Activated T-cell treated with anti-CD3 and anti-CD28 coated beads, Interleukin-2, amount 50 U/mL, for 4 hours (primary cell): ENCODE results near the gene C20orf141. TPM values are rescaled to one million over a fixed set of nuclear protein-coding genes. Genes with fewer than 3 reads are reported as not detected.
"Not testable (repeated sequence)": the region's sequence is repeated elsewhere in the genome, so short reads cannot be mapped to it uniquely, and the experiment has no call there.

ENCODE experiments used
- ATAC-seq, 2 donors: fragments of 200-7000 bp; cut with Tn5 transposase; one replicate each; pipeline ENCODE4 v1.10.0; 2021
- DNase-seq: peaks from one replicate; pipeline ENCODE4 v3.0.0-alpha.2; 2020
- H3K27me3 Mint-ChIP-seq: one replicate; pipeline ENCODE4 v1.8.0; 2021; ENCODE audit warnings: low read depth, mixed read lengths
- H3K36me3 Mint-ChIP-seq: one replicate; pipeline ENCODE4 v1.8.0; 2022; ENCODE audit warnings: mixed read lengths; ENCODE audit not compliant: insufficient read depth
- H3K4me1 Mint-ChIP-seq: one replicate; pipeline ENCODE4 v1.8.0; 2021; ENCODE audit warnings: low read depth, mixed read lengths
- H3K4me3 Mint-ChIP-seq: one replicate; pipeline ENCODE4 v1.8.0; 2021; ENCODE audit warnings: mild to moderate bottlenecking, moderate library complexity, mixed read lengths
- H3K9me3 Mint-ChIP-seq: one replicate; pipeline ENCODE4 v1.8.0; 2021; ENCODE audit warnings: mixed read lengths
- total RNA-seq, 3 donors: library from RNA; stranded (reverse); gene quantifications; one replicate each; pipeline ENCODE4 v1.2.1, GENCODE V29; 2021

The C20orf141 gene, protein sequence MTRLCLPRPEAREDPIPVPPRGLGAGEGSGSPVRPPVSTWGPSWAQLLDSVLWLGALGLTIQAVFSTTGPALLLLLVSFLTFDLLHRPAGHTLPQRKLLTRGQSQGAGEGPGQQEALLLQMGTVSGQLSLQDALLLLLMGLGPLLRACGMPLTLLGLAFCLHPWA
- total RNA-seq, result not detected

DNA sequence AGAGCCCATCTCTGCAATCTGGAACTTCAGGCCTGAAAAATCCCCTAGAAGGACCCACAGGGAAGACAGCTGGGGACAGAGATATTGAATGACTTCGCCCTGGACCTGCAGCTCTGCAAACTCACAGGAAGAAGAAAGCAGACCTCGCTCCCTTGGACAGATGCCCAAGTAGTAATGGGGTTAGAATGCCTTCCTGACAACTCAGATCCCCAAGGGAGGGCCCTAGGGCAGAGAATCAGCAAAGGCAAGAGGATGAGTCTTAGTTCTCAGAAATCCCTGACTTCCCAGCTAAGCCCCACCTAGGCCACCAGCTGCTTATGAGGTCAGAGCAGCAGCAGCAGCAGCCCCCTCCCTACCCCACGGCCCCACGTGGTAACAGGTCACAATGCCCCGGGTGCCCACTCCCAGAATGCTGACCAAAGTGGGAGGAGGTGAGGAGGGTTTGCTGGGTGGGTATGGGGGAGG lies at the start of gene C20orf141:
C20orf141 (plus strand) TSS at position 401 of the 465 bp plus-strand sequence. CDS start 198 bp downstream, outside the sequence.
- H3K4me1 Mint-ChIP-seq, result no peaks in the 10 kb centered on the region
- H3K36me3 Mint-ChIP-seq, result no peaks in the 10 kb centered on the region
- no peak for ATAC-seq
- H3K9me3 Mint-ChIP-seq, result peaks cover 13% of the 10 kb centered on the region
- DNase-seq, result no peak
- H3K4me3 Mint-ChIP-seq, result no peak within 1 kb of the TSS
- peaks cover 33% of the 10 kb centered on the region for H3K27me3 Mint-ChIP-seq

DNA sequence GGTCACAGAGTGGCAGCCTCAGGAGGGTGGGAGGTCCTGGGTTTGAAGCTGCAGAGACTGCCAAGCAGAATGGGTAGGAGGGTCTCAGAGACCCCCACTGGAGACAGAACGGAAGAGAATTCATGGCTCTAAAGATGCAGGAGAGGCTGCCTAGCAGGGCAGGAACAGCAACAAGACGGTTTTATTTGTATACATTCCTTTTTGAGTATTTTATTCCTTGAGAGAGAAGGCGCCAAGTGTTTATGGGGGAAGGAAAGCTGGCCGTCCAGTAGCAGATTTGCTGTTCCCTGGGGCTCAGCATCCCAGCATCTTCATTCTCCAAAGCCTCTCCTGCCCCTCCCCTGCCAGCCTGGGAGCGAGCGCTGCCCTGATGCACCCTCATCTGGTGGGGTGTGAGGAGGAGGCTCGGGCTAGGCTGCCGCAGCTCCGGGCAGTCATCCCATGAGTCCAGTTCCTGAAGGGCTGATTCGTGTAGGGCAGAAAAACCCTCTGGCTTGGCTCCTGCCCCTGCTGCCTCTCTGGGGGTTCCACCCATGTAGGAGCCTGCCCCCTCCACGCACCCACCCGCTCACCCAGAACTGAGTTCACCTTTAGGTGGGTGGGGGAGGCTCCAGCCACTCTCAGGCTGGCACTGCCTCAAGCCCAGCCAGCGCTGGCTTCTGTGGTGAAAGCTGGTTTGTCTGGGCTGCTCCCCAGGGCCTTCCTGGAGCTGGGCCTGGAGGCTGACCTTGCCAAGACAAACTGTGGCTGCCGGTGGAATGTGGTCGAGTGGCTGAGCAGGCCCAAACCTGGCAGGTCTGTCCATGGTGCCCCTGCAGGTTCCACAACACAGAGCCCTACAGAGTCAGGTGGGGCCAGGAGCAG lies 46.8 kb upstream of the C20orf141 start:
- Mint-ChIP-seq H3K9me3 (no peaks in the 10 kb centered on the region), H3K36me3 (no peaks in the 10 kb centered on the region), H3K4me1 (peaks cover 4% of the 10 kb centered on the region), H3K27me3 (peaks cover 25% of the 10 kb centered on the region), H3K4me3 (no peak overlapping the region)
- DNase-seq (no peak), ATAC-seq (no peak)

DNA sequence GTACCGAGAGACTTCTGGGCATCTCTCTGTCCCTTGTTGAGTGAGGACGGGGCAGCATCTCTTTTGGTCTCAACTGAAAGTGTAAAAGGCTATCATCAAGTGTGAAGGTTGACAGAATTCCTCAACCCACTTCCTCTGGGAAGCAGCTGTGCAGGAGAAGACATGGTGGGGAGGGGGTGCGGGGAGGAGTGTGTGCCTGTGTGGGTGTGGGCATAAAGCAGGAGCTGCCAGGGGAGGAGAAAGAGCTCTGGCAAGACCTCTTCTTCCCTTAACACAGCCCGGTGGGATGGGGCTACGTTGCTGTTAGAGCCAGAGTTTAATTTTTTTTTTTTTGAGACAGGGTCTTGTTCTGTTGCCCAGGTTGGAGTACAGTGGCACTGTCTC lies 46.2 kb upstream of the C20orf141 start:
- H3K4me3 Mint-ChIP-seq, result no peak overlapping the region
- peaks cover 25% of the 10 kb centered on the region for H3K27me3 Mint-ChIP-seq
- H3K9me3 Mint-ChIP-seq, result no peaks in the 10 kb centered on the region
- DNase-seq (no peak), ATAC-seq (no peak)
- peaks cover 4% of the 10 kb centered on the region for H3K4me1 Mint-ChIP-seq
- no peaks in the 10 kb centered on the region for H3K36me3 Mint-ChIP-seq

DNA sequence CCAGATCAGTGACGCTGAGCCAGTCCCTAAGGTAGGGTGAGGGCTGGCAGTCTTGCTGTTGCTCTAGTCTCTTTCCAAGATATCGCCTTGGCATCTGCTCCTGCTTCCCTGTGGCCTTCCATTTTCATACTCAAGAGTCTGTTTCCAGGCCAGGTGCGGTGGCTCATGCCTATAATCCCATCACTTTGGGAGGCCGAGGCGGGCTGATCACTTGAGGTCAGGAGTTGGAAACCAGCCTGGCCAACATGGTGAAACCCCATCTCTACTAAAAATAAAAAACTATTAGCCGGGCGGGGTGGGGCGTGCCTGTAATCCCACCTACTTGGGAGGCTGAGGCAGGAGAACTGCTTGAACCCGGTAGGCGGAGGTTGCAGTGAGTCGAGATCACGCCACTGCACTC lies 44.7 kb upstream of the C20orf141 start:
- H3K9me3 Mint-ChIP-seq, DNase-seq, H3K4me1 Mint-ChIP-seq, H3K4me3 Mint-ChIP-seq, ATAC-seq, H3K36me3 Mint-ChIP-seq: not testable (repeated sequence)
- peaks cover 25% of the 10 kb centered on the region for H3K27me3 Mint-ChIP-seq

DNA sequence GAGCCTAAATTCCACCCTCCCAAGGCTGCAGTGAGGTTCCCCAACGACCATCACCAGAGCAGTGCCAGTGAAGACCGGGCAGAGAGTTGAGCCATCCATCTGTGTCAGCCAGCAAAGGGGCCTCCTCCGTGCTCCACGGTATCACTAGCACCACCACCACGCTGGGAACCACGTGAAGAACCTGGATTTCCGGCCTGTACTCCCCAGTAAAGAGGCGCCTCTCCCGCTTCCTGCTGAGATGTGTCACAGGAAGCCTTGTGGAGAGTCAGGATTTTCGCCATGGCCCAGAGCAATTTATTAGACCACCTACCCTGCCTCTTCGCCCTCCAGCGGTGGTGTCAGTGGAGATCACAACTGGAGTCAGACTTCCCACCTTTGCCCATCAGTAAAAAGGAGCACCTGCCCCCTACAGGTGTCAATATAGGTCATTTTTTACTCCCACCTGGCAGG lies 43.1 kb upstream of the C20orf141 start:
- no peak for DNase-seq
- peaks cover 4% of the 10 kb centered on the region for H3K4me1 Mint-ChIP-seq
- H3K36me3 Mint-ChIP-seq, result no peaks in the 10 kb centered on the region
- ATAC-seq, result no peak
- no peak overlapping the region for H3K4me3 Mint-ChIP-seq
- no peaks in the 10 kb centered on the region for H3K9me3 Mint-ChIP-seq
- peaks cover 25% of the 10 kb centered on the region for H3K27me3 Mint-ChIP-seq

DNA sequence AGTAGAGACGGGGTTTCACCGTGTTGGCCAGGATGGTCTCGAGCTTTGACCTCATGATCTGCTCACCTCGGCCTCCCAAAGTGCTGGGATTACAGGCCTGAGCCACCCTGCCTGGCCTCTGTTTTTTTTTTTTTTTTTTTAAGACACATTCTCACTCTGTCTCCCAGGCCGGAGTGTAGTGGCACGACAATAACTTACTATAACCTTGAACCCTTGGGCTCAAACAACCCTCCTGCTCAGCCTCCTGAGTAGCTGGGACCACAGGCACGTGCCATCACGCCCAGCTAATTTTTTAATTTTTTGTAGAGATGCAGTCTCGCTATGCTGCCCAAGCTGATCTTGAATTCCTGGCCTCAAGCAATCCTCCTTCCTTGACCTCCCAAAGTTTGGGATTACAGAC lies 41.0 kb upstream of the C20orf141 start:
- no peaks in the 10 kb centered on the region for H3K36me3 Mint-ChIP-seq
- H3K4me3 Mint-ChIP-seq, result no peak overlapping the region
- no peaks in the 10 kb centered on the region for H3K9me3 Mint-ChIP-seq
- peaks cover 4% of the 10 kb centered on the region for H3K4me1 Mint-ChIP-seq
- H3K27me3 Mint-ChIP-seq, result peaks cover 13% of the 10 kb centered on the region
- DNase-seq (no peak), ATAC-seq (no peak)

DNA sequence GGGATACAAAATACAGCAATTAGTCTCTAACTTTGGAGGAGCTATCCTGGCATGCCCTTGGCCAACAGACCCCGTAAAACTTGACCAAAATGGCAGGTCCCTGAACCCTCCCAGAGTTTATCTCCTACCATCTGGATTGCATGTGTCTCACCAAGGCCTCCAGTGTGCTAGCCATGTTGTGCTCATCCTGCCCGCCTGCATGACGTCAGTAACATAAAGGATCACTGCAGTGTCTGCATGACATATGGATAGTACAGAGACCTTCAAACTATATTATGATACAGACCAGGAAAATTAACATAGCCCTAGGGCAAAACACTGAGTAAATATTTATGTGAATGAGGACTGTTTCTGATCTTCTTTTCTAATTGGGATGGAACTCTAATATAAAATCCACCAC lies 39.6 kb upstream of the C20orf141 start:
- Mint-ChIP-seq H3K9me3 (no peaks in the 10 kb centered on the region), H3K4me3 (no peak overlapping the region), H3K4me1 (peaks cover 4% of the 10 kb centered on the region), H3K27me3 (peaks cover 9% of the 10 kb centered on the region), H3K36me3 (no peaks in the 10 kb centered on the region)
- no peak for ATAC-seq
- DNase-seq, result no peak

DNA sequence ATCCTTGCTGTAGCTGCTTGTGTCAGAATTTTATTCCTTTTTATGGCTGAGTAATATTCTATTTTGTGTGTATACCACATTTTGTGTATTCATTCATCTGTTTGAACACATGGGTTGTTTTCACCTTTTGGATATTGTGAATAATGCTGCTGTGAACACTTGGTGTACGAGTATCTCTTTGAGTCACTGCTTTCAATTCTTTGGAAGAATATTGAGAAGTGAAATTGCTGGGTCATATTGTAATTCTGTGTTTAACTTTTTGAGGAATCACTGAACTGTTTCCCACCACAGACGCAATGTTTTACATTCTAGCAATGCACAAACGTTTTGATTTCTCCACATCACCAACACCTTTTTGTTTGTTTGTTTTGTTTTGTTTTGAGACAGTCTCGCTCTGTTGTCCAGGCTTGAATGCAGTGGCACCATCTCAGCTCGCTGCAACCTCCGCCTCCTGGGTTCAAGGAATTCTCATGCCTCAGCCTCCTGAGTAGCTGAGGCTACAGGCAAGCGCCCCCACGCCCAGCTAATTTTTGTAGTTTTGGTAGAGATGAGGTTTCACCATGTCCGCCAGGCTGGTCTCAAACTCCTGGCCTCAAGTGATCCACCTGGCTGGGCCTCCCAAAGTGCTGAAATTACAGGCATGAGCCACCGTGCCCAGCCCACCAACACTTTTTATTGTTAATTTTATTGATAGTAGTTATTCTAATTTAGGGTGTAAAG lies 36.0 kb upstream of the C20orf141 start:
- Mint-ChIP-seq H3K4me3 (no peak overlapping the region), H3K27me3 (peaks cover 15% of the 10 kb centered on the region), H3K9me3 (no peaks in the 10 kb centered on the region), H3K36me3 (no peaks in the 10 kb centered on the region), H3K4me1 (no peaks in the 10 kb centered on the region)
- DNase-seq (no peak), ATAC-seq (no peak)

DNA sequence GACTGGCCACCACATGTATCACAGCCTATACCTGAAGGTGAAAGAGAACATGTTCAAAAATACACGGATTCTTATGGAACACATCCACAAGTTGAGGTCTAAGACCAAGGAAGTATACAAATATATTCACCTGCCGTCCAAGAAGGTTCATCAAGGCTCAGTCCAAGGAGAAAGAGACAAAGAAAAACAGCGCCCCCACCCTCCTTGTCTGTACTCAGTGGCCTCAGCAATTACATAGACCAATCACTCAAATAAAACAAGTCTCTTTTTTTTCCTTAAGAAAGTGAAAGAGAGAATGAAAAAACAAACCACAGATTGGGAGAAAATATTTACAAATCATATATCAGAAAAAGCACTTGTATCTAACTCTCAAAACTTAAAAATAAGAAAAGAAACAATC lies 33.8 kb upstream of the C20orf141 start:
- ATAC-seq, result no peak
- Mint-ChIP-seq H3K36me3 (no peaks in the 10 kb centered on the region), H3K4me3 (no peak overlapping the region), H3K27me3 (peaks cover 15% of the 10 kb centered on the region), H3K9me3 (no peaks in the 10 kb centered on the region), H3K4me1 (no peaks in the 10 kb centered on the region)
- no peak for DNase-seq

DNA sequence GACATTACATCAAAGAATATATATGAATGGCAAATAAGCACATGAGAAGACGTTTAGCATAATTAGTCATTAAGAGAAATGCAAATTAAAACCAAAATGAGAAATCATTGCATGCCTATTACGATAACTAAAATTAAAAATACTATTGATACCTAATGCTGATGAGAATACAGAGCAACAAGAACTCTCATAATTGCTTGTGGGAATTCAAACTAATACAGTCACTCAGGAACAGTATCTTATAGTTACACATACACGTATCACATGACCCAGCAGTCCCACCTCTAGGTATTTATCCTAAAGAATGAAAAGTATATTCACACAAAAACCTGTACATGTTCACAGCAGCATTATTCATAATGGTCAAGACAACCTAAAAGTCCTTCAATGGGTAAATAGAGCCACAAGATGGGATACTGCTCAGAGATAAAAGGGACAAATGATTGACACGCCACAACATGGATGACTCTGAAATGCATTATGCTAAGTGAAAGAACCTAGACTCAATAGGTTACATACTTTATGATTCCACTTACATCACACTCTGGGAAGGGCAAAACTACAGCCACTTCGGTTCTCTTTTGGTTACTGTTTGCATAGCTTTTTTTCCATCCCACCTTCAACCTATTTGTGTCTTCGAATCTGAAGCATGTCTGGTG lies 30.8 kb upstream of the C20orf141 start:
- H3K4me3 Mint-ChIP-seq, result no peak overlapping the region
- no peaks in the 10 kb centered on the region for H3K9me3 Mint-ChIP-seq
- no peak for ATAC-seq

DNA sequence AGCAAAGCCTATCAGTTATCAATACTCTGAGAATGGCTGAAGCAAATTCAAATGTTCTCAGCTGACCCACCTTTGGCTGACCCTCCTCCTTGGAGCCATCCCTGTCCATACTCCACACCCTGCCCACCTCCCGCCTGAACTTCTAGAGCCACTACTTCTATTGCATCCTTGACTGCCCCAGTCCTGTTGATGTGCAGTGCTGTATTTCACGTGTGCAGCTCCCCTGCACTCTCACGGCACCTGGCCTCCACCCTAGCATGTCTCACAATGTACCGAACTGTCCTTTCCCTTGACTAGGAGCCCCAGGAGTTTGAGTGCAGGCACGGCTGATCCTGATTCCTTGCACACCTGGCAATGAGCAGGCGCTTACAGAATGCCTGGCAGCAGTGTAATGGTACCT lies 21.3 kb upstream of the C20orf141 start:
- DNase-seq, result no peak
- no peaks in the 10 kb centered on the region for H3K9me3 Mint-ChIP-seq
- no peaks in the 10 kb centered on the region for H3K36me3 Mint-ChIP-seq
- ATAC-seq, result no peak
- no peak overlapping the region for H3K4me3 Mint-ChIP-seq
- peaks cover 45% of the 10 kb centered on the region for H3K27me3 Mint-ChIP-seq
- no peaks in the 10 kb centered on the region for H3K4me1 Mint-ChIP-seq

More for the DNA sequence above, 30.8 kb upstream of the C20orf141 start:
- Mint-ChIP-seq H3K4me1 (no peaks in the 10 kb centered on the region), H3K36me3 (no peaks in the 10 kb centered on the region), H3K27me3 (peaks cover 15% of the 10 kb centered on the region)
- DNase-seq, result no peak

DNA sequence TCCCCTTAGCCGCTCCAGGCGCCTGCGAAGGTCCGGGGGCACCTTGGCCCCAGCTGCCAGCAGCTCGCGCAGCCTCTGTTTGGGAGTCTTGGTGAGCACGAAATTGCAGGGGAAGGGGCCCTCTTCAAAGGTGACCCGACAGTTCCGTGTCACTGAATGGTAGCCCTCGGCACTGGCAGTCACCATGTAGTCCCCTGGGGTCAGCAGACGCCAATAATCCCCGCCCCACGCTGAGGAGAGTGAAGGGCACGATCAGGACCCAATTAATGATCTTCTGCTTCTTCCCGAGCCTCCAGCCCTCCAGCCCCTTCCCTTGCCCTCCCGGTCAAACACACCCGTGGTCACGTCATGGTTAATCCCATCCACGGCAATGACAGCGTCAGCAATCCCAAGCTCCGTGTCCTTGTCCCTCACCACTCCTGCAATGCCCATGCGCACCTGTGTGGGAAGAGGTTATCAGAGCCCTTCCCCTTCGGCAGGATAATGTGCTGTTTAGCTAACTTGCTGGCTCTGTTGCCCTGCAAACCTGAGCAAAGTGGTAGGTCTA lies 20.5 kb upstream of the C20orf141 start:
- Mint-ChIP-seq H3K4me3 (no peak overlapping the region), H3K27me3 (peaks cover 49% of the 10 kb centered on the region), H3K36me3 (no peaks in the 10 kb centered on the region), H3K9me3 (no peaks in the 10 kb centered on the region), H3K4me1 (peaks cover 4% of the 10 kb centered on the region)
- DNase-seq (no peak), ATAC-seq (no peak)

DNA sequence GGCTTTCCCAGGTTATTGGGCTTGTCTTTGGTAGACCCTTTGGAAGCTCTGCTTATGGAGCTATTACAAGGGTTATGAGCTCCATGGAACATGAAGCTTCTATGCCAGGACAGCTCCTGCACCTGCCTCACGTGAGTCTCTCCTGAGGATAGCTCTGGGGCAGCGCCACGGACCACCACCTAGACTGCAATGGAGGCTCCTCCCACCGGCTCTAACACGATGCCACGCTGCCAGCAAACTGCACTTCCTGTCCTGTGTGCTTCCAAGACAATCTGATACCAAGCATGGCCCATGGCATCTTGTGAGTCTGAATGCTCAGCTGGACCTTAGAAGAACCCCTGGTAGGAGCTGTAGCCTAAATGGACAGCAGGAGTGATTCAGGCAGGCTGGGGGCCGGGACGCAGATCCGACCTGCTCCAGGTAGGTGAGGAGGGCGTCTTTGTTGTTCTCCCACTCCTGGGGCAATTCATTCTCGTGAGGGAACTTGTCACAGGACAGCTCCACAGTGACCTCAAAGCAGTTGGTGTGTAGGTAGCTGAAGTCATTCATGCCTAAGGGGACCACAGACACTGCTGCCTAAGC lies 19.8 kb upstream of the C20orf141 start:
- peaks cover 56% of the 10 kb centered on the region for H3K27me3 Mint-ChIP-seq

More for the DNA sequence above, 19.8 kb upstream of the C20orf141 start:
- no peak for DNase-seq
- Mint-ChIP-seq H3K36me3 (no peaks in the 10 kb centered on the region), H3K4me3 (no peak overlapping the region), H3K9me3 (no peaks in the 10 kb centered on the region), H3K4me1 (peaks cover 11% of the 10 kb centered on the region)
- no peak for ATAC-seq
